Measurements from ENCODE around the gene SLC9C1. TPM values are rescaled to one million over a fixed set of nuclear protein-coding genes. Genes with fewer than 3 reads are reported as not detected.
A peak's percentile ranks its signal among the peaks of the same experiment; 100 is the strongest.

Gene SLC9C1
- total RNA-seq, 4 donors from 2014 or later = not detected

DNA sequence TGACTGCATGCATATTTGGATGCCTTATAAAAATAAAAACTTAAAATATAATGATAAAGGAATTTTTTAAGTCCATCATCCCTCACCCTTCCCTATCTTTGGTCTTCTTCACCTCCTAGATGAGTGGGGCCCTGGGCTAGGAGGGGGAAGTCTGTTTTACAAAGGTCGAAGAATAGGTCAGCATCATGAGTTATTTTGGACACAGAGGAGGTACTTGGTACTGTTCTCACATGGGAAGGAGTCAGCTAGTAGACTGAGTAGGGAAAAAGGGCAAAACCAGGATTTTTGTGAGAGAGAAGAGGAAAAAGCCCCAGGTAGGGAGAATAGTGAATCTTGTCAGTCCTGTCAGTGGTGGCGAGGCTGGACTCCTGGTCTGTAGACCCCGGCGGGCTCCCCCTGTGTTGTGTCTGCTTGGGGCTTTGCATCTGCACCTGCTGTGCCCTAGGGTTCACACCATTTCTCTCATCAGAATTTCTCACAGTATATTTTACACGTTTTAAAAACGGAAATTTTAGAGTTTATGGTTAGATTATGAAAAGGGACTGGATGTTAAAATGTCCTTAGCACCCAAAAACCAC, 178.1 kb downstream of the SLC9C1 start:
- intact Hi-C loops (cut with DNase I) = no loop called here
- Histone ChIP-seq H3K9me3 (no peaks in the 10 kb centered on the region), H3K27ac (no peak overlapping the region), H3K4me3 (no peak overlapping the region), H3K4me1 (no peaks in the 10 kb centered on the region), H3K36me3 (peaks cover 0 to 54% (median 0%) of the 10 kb centered on the region in 3 donors), H3K27me3 (no peaks in the 10 kb centered on the region)
- no peak for DNase-seq
- 85 to 88% methylated on average over 6 of the region's 6 CpGs for WGBS, 2 donors
- TF ChIP-seq POLR2A (IDR thresholded peaks at IDR 0.05) = no peak
- TF ChIP-seq, protein P1, sequence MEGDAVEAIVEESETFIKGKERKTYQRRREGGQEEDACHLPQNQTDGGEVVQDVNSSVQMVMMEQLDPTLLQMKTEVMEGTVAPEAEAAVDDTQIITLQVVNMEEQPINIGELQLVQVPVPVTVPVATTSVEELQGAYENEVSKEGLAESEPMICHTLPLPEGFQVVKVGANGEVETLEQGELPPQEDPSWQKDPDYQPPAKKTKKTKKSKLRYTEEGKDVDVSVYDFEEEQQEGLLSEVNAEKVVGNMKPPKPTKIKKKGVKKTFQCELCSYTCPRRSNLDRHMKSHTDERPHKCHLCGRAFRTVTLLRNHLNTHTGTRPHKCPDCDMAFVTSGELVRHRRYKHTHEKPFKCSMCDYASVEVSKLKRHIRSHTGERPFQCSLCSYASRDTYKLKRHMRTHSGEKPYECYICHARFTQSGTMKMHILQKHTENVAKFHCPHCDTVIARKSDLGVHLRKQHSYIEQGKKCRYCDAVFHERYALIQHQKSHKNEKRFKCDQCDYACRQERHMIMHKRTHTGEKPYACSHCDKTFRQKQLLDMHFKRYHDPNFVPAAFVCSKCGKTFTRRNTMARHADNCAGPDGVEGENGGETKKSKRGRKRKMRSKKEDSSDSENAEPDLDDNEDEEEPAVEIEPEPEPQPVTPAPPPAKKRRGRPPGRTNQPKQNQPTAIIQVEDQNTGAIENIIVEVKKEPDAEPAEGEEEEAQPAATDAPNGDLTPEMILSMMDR (IDR thresholded peaks at IDR 0.05) = no peak

DNA sequence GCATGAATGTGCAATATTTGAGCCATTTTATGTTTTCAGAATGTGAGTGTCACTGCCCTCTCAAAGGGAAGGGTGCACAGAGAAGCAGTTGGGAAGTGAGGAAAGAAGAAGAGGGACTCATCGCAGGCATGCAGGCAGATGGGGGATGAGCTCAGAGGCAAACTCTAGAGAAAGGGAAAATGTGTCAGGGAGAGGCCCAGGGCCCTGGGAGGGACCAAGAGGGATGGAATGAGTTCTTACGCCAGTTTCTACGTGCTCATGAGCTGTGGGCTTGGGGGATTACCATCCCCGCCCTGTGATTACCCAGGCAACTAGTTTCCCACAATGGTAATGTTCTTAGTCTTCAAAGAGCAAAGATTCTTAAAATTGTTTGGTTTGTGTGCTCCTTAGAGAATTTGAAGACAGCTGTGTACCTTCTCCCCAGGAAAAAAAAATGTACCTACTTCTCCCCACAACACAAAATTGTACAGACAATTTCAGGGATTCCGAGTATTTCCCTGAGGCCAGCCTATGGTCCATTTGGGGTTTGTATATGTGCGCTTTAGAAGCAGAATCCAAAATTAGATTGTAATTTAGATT, 178.8 kb downstream of the SLC9C1 start:
- TF ChIP-seq POLR2A (IDR thresholded peaks at IDR 0.05) = no peak
- TF ChIP-seq, protein P1 (IDR thresholded peaks at IDR 0.05) = no peak
- 64 to 90% methylated on average over 6 of the region's 6 CpGs for WGBS, 2 donors
- intact Hi-C loops (cut with DNase I) = no loop called here

DNA sequence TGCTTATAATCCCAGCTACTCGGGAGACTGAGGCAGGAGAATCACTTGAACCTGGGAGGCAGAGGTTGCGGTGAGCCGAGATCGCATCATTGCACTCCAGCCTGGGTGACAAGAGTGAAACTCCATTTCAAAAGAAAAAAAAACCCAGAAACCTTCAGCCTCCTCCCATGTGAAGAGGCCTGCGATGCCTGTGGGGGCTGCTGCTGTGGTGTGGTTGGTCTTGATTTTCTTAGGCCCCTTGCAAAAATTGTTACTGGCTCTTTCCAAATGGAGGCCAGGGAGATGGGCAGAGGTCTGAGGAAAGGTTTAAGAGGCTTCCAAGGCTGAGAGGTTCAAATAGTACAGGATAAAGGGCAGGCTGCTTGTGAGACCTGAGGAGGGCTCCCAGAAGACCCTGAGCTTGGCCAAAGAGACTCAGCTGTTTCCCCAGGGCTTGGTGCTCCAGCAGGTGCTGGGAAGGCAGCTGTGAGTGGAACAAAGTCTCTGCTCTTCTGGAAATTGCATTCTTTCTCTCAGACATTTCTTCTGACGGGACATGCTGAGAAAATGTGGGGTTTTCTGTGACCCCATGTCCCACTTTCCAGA, 179.3 kb downstream of the SLC9C1 start:
- intact Hi-C loops (cut with DNase I) = no loop called here
- Histone ChIP-seq H3K27me3 (no peaks in the 10 kb centered on the region), H3K27ac (no peak overlapping the region), H3K4me1 (no peaks in the 10 kb centered on the region), H3K9me3 (no peaks in the 10 kb centered on the region), H3K36me3 (peaks cover 0 to 58% (median 0%) of the 10 kb centered on the region in 3 donors), H3K4me3 (no peak overlapping the region)
- 86 to 91% methylated on average over 6 of the region's 6 CpGs for WGBS, 2 donors
- DNase-seq = no peak
- TF ChIP-seq, protein P1 (IDR thresholded peaks at IDR 0.05) = no peak
- TF ChIP-seq POLR2A (IDR thresholded peaks at IDR 0.05) = no peak

More for the DNA sequence above, 178.8 kb downstream of the SLC9C1 start:
- H3K4me1 ChIP-seq = no peaks in the 10 kb centered on the region
- no peaks in the 10 kb centered on the region for H3K9me3 ChIP-seq
- no peaks in the 10 kb centered on the region for H3K27me3 ChIP-seq
- H3K27ac ChIP-seq = no peak overlapping the region
- H3K4me3 ChIP-seq = no peak overlapping the region
- peaks cover 0 to 58% (median 0%) of the 10 kb centered on the region in 3 donors for H3K36me3 ChIP-seq
- DNase-seq = no peak

DNA sequence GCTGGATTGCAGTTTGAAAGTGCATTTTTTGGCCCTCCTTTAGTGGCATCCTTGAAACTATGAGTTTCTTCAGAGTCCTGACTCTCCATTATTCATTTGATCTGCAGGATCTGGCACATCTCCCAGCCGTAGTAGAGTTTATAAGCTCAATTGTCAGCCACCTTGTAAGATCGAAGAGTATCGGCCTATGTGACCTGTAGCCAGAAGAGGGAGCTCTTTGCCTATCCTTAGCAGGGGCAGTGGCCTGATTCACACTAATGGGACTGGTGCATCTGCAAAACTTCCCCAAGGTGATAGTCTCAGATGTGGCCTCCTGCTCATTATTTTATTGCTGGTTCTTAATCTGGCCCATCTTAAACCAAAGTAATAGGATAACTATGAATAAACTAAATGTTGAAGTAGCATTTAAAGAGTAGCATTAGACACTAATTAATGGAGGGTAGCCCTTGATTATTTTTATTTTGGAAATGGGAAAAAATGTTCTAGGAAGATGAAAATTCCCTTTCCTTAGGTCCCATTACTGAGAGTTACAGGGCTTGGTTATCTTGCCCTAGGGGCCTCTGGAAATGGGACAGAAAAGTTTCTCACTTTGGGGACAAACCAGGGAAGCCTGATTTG, 182.1 kb downstream of the SLC9C1 start:
- DNase-seq = peak; percentile 24
- Histone ChIP-seq H3K4me1 (no peaks in the 10 kb centered on the region), H3K36me3 (peaks cover 0 to 51% (median 0%) of the 10 kb centered on the region in 3 donors), H3K9me3 (no peaks in the 10 kb centered on the region), H3K27ac (no peak overlapping the region), H3K27me3 (no peaks in the 10 kb centered on the region), H3K4me3 (no peak overlapping the region)
- WGBS, 2 donors = 9 to 19% methylated on average over 3 of the region's 3 CpGs
- TF ChIP-seq, protein P1 (IDR thresholded peaks at IDR 0.05) = peak; percentile 47 to 74 (median 60)
- no peak for TF ChIP-seq POLR2A (IDR thresholded peaks at IDR 0.05)
- intact Hi-C loops (cut with DNase I) = no loop called here

DNA sequence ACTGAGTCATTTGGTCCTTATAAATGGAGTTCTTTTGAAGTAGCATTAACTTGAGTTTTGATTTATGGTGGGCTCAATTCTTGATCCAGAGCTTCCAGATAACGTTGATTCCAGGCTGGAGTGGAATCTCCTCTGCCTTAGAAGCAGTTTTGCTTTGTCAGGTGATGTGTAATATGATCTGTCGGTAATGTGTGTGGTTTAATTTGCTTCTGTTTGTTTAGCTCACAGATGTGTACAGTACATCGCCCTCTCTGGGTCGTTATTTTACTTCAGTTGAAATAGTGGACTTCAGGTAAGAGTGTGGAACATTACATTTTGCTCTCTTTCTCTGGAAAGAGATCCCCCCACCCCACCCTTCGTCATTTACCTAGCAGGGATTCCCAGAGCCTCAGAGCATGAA, 184.7 kb downstream of the SLC9C1 start:
- WGBS, 2 donors = 60 to 65% methylated on average over 5 of the region's 5 CpGs
- Histone ChIP-seq H3K36me3 (peaks cover 0 to 63% (median 0%) of the 10 kb centered on the region in 3 donors), H3K27ac (no peak overlapping the region), H3K27me3 (no peaks in the 10 kb centered on the region), H3K9me3 (no peaks in the 10 kb centered on the region), H3K4me1 (no peaks in the 10 kb centered on the region), H3K4me3 (no peak overlapping the region)
- no peak for DNase-seq
- intact Hi-C loops (cut with DNase I) = no loop called here
- no peak for TF ChIP-seq POLR2A (IDR thresholded peaks at IDR 0.05)
- TF ChIP-seq, protein P1 (IDR thresholded peaks at IDR 0.05) = no peak

All from esophagus squamous epithelium (tissue), 5 donors.